RCC 7860 (cell line): ENCODE results near the gene KCNE5.
"Not testable (repeated sequence)": the region's sequence is repeated elsewhere in the genome, so short reads cannot be mapped to it uniquely, and the experiment has no call there.

Source experiments
- DNase-seq: peaks from one replicate; pipeline ENCODE4 v3.0.0-alpha.2; 2015; ENCODE audit warnings: low spot score
- FAIRE-seq: peaks from 2 replicates; lab custom pipeline; 2012; peaks lifted over from hg19 to GRCh38; lab: Jason Lieb, UNC

The KCNE5 gene

DNA sequence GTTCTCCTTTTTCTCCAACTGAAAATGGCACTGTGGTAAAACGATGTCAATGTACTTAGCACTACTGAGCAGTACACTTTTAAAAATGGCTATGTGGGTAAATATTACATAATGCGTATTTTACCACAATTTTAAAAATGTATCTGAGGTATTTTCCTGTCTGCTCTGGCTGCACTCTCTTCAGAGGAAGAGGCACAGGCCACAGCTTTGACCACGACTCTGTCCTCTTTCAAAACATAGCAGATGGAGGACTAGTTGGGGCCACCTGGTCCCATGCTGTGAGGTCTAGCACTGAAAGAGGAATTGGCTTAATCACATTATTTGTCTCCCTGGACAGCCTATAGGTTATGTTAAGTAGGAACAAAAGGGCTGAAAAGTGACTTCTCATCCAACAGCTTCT, 5.2 kb downstream of the KCNE5 start:
- no peak for FAIRE-seq
- no peak for DNase-seq

DNA sequence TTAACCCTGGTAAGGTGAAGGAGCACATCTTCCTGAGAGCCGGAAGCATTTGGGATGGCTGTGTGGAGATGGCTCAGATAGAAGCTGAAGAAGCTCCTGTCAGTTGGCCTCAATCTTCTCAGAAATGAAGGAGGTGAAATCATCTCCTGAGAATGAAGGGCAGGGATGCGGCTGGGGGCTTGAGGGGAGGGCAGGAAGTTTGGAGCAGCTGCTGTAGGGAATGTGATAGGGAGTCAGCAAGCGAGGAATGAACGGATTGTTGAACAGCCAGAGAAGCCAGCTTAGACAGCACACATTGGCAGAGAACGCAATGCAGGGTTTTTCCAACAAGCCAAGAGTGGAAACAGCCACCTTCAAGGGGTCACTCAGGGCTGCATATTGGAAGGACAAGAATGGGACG, 10.0 kb downstream of the KCNE5 start:
- FAIRE-seq (no peak), DNase-seq (no peak)

DNA sequence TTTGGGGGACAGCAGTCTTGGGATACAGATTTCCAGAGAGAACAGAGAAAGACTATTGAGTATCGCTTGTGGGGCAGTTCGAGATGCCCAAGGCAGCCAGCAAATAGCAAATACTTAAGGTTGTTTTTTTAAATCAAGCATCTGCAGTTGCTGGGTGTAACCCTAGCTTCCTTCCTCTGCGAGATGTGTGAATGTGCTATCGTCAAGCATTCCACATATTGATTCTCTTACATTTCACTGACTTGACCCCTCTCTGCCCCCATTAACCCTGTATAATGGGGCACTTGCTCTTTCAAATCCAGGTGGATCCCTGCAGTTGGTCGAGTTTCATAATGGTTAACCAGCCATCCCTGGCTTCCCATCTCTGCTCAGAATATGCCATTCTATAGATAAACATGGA, 23.5 kb downstream of the KCNE5 start:
- FAIRE-seq (no peak), DNase-seq (no peak)

DNA sequence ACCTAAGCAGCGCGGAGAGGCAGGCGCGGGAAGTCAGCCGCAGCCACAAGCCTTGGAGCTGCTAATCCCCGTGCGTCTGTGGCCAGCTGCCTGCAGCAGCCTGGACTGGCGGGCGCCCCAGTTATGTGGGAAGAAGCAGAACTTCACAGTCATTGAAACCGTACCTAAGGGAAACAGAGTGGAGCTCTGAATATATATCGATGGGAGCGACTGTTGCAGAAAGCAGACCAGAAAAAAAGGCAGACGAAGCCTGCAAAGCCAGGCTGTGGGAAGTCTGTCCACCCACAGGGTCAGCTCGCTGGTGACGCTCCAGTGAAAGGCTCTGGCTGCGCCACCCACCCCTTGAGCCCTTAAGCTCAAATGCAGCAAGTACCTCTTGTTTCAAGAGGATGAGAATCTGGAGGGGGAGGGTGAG, 24.7 kb downstream of the KCNE5 start:
- FAIRE-seq = no peak
- DNase-seq = no peak

DNA sequence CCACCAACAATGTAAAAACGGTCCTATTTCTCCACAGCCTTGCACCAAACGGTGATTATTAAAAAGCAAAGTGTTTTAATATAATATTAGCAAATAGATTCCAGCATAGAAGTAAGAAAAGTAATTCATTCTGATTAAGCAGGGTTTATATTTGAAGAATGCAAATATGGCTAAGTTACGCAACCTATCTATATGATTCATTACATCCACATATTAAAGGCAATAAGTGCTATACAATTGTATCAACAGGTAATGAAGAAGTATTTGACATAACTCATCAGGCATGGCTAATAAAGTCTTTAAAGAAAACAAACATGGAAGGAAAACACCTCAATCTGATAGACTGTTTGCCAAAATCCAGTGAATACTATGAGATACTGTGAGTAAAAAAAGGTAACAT, 29.0 kb downstream of the KCNE5 start:
- no peak for DNase-seq
- no peak for FAIRE-seq

DNA sequence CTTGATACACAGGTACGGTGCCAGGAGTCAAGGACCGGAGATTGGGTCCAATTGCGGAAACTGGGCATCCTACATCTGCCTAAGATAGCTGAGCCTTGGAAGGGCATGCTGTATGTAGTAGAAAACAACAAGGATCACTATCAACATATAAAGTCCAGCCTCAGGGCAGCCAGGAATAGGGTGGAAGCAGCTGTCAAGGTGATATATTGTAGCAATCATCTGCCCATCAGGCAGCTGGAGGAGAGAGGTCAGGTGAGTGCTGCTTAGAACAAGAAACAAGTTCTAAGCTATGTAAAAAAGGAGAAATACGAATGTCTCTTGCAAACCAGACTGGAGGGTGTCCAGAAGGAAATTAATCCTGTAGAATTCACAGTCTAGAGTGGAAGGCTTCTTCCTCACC, 34.8 kb downstream of the KCNE5 start:
- no peak for FAIRE-seq
- DNase-seq = no peak

DNA sequence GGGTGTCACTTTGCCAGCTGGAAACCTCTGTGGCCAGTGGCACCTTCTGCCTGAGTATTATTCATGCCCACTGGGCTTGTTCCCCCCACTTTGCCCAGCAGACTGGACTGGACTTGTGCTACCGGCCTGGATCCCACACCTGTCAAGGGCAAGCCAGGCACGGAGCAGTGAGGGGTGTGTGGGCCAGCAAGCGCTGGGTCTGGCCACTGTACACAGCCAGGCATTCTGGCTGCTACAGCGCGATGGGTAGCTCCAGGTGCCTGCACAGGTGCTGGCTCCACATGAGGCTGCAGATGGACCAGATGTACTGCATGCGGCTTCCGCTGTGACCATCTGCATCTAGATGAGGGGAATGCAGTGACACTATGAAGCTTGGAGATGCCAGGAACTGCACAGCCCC, 39.5 kb downstream of the KCNE5 start:
- FAIRE-seq (no peak), DNase-seq (no peak)

DNA sequence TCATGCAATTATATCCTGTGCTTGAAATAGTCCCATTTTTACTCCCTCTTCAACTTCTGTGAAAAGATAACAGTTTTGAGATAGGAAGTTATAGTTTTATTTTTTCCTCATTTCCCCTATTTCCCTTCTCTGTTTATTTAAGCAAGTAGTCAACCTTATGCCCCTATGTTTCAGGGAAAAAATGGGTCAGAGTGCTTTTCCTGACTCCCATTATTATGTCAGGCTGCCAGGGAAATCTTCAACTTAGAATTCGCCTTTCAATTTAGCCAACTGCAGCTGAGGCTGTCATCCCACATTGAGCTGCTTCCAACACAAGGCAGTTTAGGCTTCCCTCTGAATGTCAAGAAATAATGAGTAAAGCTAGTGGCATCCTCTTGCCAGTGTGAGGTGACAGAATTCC, 46.1 kb downstream of the KCNE5 start:
- FAIRE-seq (no peak), DNase-seq (no peak)

DNA sequence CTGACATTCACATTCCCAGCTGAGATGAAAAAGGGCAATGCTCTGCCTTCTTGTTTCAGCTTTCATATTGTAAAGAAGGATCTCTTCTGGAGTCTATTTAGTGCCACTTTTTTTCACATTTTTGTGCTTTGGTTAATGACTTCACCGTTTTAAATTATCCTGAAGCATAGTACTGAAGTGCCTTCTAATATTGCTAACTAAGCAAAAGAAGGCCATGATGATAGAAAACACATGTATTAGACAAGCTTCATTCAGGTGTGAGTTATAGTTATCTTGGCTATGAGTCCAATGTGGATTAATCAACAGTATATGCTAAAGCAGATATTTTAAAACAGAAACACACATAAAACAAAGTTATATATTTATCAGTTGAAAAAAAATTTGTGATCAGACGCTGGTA, 47.9 kb downstream of the KCNE5 start:
- DNase-seq (no peak), FAIRE-seq (no peak)

DNA sequence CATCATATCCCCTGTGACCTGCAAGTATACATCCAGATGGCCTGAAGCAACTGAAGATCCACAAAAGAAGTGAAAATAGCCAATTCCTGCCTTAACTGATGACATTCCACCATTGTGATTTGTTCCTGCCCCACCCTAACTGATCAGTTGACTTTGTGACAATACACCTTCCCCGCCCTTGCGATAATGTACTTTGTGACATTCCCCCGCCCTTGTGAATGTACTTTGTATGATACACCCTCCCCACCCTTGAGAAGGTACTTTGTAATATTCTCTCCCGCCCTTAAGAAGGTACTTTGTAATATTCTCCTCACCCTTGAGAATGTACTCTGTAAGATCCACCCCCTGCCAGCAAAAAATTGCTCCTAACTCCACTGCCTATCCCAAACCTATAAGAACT, 48.9 kb downstream of the KCNE5 start:
- FAIRE-seq, DNase-seq: not testable (repeated sequence)
